NCI-H146 treated with DMSO at 0.1 percent for 48 hours (cell line): Measurements from ENCODE around the gene NCKAP1.
"Not testable (repeated sequence)": the region's sequence is repeated elsewhere in the genome, so short reads cannot be mapped to it uniquely, and the experiment has no call there.

Source experiments
- DNase-seq: peaks from one replicate; lab custom pipeline; 2025; ENCODE audit not compliant: unreplicated experiment; lab: John Stamatoyannopoulos, UW

The NCKAP1 gene, protein sequence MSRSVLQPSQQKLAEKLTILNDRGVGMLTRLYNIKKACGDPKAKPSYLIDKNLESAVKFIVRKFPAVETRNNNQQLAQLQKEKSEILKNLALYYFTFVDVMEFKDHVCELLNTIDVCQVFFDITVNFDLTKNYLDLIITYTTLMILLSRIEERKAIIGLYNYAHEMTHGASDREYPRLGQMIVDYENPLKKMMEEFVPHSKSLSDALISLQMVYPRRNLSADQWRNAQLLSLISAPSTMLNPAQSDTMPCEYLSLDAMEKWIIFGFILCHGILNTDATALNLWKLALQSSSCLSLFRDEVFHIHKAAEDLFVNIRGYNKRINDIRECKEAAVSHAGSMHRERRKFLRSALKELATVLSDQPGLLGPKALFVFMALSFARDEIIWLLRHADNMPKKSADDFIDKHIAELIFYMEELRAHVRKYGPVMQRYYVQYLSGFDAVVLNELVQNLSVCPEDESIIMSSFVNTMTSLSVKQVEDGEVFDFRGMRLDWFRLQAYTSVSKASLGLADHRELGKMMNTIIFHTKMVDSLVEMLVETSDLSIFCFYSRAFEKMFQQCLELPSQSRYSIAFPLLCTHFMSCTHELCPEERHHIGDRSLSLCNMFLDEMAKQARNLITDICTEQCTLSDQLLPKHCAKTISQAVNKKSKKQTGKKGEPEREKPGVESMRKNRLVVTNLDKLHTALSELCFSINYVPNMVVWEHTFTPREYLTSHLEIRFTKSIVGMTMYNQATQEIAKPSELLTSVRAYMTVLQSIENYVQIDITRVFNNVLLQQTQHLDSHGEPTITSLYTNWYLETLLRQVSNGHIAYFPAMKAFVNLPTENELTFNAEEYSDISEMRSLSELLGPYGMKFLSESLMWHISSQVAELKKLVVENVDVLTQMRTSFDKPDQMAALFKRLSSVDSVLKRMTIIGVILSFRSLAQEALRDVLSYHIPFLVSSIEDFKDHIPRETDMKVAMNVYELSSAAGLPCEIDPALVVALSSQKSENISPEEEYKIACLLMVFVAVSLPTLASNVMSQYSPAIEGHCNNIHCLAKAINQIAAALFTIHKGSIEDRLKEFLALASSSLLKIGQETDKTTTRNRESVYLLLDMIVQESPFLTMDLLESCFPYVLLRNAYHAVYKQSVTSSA

GRCh38 chr2:183038341-183039300, at the start of gene NCKAP1:
Gene NCKAP1, minus strand, starts transcription at chr2:183038457. Its CDS starts 358 bp downstream, at chr2:183038099.
- DNase-seq = peak; percentile 33

GRCh38 chr2:183081911-183082310, 43.7 kb upstream of the NCKAP1 start:
- no peak for DNase-seq

GRCh38 chr2:183079139-183079775, 41.0 kb upstream of the NCKAP1 start:
- no peak for DNase-seq

GRCh38 chr2:183078464-183079138, 40.3 kb upstream of the NCKAP1 start, which contains the start of gene DUSP19:
Gene DUSP19, plus strand, starts transcription at chr2:183078747. Its CDS starts 187 bp downstream, at chr2:183078934.
- peak; percentile 90 for DNase-seq

DNA sequence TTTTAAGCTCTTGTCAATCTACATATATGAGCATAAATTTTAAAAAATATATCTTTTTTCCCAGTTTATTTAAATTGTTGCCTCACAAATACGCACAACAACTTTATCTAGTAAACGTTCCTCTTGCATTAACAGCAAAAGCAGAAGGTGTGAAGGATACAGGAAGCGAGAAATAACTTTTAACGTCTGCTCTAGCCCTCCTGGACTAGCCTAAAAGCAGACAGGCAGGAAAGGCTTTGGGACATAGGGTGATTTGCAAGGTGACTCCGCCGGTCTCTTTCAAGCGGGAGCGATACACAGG, 39.9 kb upstream of the NCKAP1 start:
- no peak for DNase-seq

DNA sequence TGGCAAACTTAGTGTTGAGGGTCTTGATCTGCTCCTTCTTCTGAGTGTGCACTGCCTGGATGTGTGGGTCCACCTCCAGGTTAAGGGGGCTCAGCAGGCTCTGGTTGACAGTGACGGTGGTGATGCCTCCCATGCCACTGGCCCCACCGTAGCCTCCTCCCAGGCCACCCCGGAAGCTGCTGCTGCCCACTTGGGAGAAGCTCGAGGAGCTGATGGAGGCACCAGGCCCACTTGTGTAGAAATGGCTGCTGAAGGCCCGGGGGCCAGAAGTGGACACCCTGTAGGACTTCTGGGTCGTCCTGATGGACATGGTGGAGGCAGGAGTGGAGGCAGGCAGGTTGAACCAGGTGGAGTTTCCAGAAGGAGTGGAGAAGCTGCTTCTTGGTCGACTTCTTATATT, 33.9 kb upstream of the NCKAP1 start:
- no peak for DNase-seq

- no peak for DNase-seq
These were observed 32.9 kb upstream of the NCKAP1 start for GRCh38 chr2:183070942-183071844.

DNA sequence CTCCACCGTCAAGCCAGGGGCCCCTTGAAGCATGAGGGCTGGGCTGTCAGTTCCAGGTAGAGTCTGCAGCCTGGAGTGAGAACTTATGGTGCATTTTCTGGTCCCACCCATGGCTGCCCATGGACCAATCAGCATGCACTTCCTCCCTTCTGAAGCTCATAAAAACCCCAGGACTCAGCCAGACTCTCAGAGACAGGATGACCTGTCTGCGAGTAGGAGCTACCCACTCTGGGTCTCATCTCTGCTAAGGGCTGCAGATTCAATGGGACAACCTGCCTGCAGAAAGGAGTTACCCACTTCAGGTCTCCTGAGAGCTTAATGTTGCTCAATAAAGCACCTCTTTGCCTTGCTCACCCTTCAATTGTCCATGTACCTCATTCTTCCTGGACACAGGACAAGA, 30.9 kb upstream of the NCKAP1 start:
- no peak for DNase-seq

GRCh38 chr2:183068561-183068960, 30.3 kb upstream of the NCKAP1 start:
- DNase-seq = no peak

DNA sequence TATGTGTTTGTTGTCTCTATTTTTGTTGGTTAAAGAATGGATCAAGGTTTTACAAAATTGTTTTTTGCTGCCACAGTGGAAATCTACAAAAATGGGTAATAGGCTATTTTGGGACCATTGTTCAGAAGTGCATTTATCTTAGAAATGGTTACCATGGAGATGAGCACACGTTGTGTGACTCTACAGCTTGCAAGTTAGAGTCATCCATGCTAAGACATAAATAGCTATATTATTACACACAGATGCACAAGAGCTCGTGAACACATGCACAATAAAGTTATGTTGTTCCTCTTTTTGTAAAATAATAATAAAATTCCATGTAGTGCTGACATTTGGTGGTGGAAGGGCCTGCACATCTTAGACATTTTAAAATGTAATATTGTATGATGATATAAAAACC, 24.8 kb upstream of the NCKAP1 start:
- peak; percentile 5 for DNase-seq

DNA sequence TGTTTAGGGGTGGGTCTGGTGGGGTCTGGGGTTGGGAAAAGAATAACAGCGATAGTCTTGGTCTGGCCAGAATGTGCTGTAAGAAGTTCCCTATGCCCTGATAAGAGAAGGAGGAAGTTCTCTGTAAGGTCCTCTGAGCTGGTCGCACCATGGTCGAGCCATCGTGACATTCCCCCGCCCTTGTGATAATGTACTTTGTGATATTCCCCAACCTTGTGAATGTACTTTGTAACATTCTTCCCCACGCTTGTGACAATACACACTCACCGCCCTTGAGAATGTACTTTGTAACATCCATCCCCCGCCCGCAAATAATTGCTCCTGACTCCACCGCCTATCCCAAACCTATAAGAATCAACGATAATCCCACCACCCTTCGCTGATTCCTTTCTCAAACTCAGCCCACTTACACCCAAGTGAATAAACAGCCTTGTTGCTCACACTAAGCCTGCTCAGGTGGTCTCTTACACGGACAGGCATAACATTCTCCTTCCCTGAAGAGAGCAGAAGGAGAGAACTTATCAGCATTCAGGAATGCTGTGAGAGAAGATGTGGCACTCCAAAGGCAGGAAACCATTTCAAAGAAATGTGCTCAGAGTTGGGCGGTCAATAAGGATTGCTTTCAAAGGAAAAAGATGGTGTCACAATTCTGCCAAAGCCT, 22.4 kb upstream of the NCKAP1 start:
- DNase-seq = no peak

DNA sequence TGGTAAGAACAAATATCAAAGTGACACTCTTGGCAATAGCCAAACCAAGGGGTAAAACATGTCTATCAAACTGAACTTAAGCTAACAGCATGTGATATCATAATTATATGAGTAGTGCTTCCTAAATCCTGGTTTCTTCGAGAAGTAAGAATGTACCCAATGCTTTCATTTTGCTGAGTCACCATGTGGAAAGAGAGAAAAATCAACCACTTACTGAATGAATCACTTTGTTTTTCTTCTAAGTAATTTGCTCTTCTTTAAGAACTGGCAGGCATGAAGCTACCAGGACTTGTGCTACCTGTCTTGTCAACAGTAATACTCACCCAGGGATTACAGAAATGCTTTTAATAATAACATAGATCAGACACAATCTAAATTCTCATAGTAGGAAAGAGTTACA, 21.3 kb upstream of the NCKAP1 start:
- DNase-seq = no peak

- no peak for DNase-seq
These were observed 19.2 kb upstream of the NCKAP1 start for GRCh38 chr2:183057333-183057985.

GRCh38 chr2:183049420-183049819, 11.2 kb upstream of the NCKAP1 start:
- no peak for DNase-seq

DNA sequence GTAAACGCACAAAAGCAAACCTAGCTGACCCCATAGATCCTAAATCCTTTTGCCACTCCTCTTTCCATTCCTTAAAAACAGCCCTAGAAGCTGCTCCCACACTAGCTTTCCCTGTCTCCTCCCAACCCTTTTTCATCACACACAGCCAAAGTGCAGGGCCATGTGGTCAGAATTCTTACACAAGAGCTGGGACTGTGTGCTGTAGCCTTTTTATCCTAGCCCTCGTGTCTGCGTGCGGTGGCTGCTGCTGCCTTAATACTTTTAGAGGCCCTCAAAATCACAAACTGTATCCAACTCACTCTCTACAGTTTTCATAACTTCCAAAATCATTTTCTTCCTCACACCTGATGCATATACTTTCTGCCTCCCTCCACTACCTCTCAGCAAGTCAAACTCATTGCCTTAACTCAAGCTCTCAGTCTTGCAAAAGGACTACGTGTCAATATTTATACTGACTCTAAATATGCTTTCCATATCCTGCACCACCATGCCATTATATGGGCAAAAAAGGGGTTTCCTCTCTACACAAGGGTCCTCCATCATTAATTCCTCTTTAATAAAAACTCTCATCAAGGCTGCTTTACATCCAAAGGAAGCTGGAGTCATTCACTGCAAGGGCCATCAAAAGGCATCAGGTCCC, 9.3 kb upstream of the NCKAP1 start:
- DNase-seq = not testable (repeated sequence)

DNA sequence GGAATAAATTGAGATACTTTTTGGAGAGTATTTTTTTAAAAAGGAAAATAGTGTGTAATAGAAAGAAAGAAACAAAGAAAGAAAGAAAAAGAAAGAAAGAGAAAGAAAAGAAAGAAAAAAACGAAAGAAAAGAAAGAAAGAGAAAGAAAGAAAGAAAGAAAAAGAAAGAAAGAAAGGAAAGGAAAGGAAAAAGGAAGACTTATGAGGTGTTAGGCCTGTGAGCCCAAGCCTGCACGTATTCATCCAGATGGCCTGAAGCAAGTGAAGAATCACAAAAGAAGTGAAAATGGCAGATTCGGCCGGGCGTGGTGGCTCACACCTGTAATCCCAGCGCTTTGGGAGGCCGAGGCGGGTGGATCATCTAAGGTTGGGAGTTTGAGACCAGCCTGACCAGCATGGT, 5.3 kb upstream of the NCKAP1 start:
- not testable (repeated sequence) for DNase-seq

DNA sequence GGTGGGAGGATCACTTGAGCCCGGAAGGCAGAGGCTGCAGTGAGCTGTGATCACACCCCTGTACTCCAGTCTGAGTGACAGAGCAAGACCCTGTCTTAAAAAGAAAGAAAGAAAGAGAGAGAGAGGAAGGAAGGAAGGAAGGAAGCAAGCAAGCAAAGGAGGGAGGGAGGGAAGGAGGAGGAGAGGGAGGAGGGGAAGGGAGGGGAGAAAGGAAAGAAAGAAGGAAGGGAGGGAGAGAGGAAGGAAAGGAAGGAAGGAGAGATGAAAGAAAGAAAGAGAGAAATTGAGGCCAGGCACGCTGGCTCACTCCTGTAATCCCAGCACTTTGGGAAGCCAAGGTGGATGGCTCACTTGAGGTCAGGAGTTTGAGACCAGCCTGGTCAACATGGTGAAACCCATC, 2.3 kb upstream of the NCKAP1 start:
- no peak for DNase-seq
